Activated CD4-positive, alpha-beta memory T cell treated with anti-CD3 and anti-CD28 coated beads for 36 hours (primary cell): ENCODE results near the gene SPA17. TPM values are rescaled to one million over a fixed set of nuclear protein-coding genes. Genes with fewer than 3 reads are reported as not detected.

Source experiments
- CTCF ChIA-PET: fragments of 350-600 bp; sonication (Branson Sonifier 250); formaldehyde crosslinking; loops from one replicate; lab custom pipeline; 2021; ENCODE audit warnings: antibody characterized with exemption, inconsistent platforms; lab: Charles Lee
- POLR2A ChIA-PET: fragments of 350-600 bp; sonication (Branson Sonifier 250); formaldehyde crosslinking; loops from one replicate; lab custom pipeline; 2021; ENCODE audit warnings: antibody characterized with exemption; lab: Charles Lee
- DNase-seq: peaks from one replicate; pipeline ENCODE4 v3.0.0-alpha.2; 2020
- H3K27ac Mint-ChIP-seq: one replicate; pipeline ENCODE4 v1.8.0; 2021; ENCODE audit warnings: mixed read lengths
- H3K27me3 Mint-ChIP-seq: one replicate; pipeline ENCODE4 v1.8.0; 2021; ENCODE audit warnings: mixed read lengths
- H3K36me3 Mint-ChIP-seq: one replicate; pipeline ENCODE4 v1.8.0; 2021; ENCODE audit warnings: mixed read lengths
- H3K4me1 Mint-ChIP-seq: one replicate; pipeline ENCODE4 v1.8.0; 2021; ENCODE audit warnings: low read depth, mixed read lengths
- H3K4me3 Mint-ChIP-seq: one replicate; pipeline ENCODE4 v1.8.0; 2021; ENCODE audit warnings: mild to moderate bottlenecking, mixed read lengths
- H3K9me3 Mint-ChIP-seq: one replicate; pipeline ENCODE4 v1.8.0; 2021; ENCODE audit warnings: mixed read lengths
- intact Hi-C: fragments of 100-400 bp; cut with micrococcal nuclease; formaldehyde crosslinking; loops from one replicate; pipeline ENCODE4 v1.15.1; 2023
- total RNA-seq, 2 experiments: library from RNA; stranded (reverse); gene quantifications; one replicate each; pipeline ENCODE4 v1.2.3, GENCODE V29; 2021

SPA17 gene
- total RNA-seq, 2 experiments from 2014 or later: 5.0 to 6.7 TPM

DNA sequence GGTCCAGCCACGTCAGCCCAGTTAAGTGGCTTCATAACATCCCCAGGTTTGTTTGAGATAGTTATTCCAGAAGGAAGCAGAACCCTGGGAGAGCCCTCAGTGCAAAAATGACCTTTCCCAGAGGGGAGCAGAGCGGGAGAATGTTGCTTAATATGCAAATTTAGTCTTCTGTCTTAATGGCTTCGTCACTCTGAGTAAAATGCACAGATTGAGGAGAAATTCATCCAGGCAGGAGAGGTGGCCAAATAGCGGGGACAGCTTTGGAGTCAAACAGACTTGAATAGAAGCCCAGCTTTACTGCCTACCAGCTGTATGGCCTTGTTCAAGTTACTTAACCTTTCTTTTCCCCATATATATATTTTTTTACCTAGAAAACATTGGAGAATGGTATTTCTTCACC is 53.8 kb downstream of the SPA17 start:
- intact Hi-C loops: no loop called here
- CTCF ChIA-PET: interaction anchor here (1.0 kb wide), 1 partner anchor 36 kb away, joined by 4 read pairs; no protein-coding TSS in a partner anchor
- peaks cover 4% of the 10 kb centered on the region for H3K4me1 Mint-ChIP-seq

DNA sequence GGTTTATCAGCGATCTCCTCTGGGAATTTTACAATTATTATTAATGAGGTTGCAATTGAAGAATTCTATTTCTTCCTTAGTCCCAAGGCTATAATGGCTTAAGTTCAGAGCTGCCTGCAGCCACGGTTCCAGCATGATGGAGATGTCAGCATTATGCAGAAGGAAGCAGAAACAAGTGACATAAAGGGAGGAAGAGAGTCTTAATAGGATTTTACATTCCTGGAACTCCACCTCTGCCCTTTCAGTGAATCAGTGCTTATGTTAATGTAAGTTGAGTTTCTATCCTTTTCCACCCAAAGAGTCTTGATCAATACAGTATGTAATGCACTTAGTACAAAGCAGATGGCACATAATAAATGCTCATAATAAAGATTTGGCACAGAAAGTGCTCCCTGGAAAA is 54.4 kb downstream of the SPA17 start:
- POLR2A ChIA-PET: no interaction called here

More for the DNA sequence above, 53.8 kb downstream of the SPA17 start:
- no peaks in the 10 kb centered on the region for H3K36me3 Mint-ChIP-seq
- peaks cover 10% of the 10 kb centered on the region for H3K27me3 Mint-ChIP-seq
- POLR2A ChIA-PET: no interaction called here
- no peak overlapping the region for H3K27ac Mint-ChIP-seq
- no peak overlapping the region for H3K4me3 Mint-ChIP-seq
- H3K9me3 Mint-ChIP-seq: no peaks in the 10 kb centered on the region
- DNase-seq: no peak

DNA sequence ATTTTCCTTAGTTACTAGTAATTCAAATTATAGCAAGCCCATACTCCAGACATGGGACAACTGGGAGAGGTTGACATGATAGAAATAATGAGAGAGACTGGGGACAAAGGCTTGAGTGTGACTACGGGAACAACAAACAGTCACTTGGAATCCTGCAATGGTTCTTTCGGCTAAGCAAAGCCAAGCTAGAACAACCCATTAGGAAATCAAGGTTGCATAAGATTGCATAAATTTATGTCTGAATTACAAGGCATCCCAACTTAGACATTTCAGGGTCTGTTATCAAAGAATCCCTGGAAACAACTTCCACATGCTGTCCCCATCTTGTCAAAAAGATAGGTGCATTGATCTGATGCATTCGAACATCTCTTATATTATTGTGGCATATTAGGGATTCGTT is 55.9 kb downstream of the SPA17 start:
- H3K27me3 Mint-ChIP-seq: peaks cover 7% of the 10 kb centered on the region
- POLR2A ChIA-PET: no interaction called here
- H3K4me3 Mint-ChIP-seq: no peak overlapping the region
- no peak overlapping the region for H3K27ac Mint-ChIP-seq
- H3K4me1 Mint-ChIP-seq: no peaks in the 10 kb centered on the region
- H3K9me3 Mint-ChIP-seq: no peaks in the 10 kb centered on the region
- CTCF ChIA-PET: no interaction called here
- DNase-seq: no peak
- no peaks in the 10 kb centered on the region for H3K36me3 Mint-ChIP-seq
- intact Hi-C loops: no loop called here

More for the DNA sequence above, 54.4 kb downstream of the SPA17 start:
- H3K4me1 Mint-ChIP-seq: no peaks in the 10 kb centered on the region
- H3K27me3 Mint-ChIP-seq: peaks cover 7% of the 10 kb centered on the region
- no peak for DNase-seq
- no peaks in the 10 kb centered on the region for H3K9me3 Mint-ChIP-seq
- no peaks in the 10 kb centered on the region for H3K36me3 Mint-ChIP-seq
- intact Hi-C loops: no loop called here
- CTCF ChIA-PET: no interaction called here
- no peak overlapping the region for H3K4me3 Mint-ChIP-seq
- H3K27ac Mint-ChIP-seq: no peak overlapping the region

DNA sequence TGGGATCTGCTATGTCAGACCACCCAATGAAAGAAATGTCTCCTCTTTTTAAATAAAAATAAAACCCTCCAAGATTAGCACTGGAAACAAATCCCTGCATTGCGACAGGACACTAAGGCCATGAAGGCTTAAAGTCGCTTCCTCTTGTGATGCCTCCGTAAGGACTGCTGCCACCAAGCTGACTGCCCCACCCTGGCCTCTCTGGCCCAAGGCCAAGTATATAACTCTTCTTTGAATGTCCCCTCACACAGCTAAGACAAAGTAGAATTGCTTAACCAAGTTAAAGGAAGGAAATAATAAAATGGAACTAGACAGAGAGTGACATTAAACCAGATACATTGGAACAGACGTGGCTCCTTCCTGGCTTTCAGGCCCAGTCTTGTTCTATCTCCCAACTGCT is 58.5 kb downstream of the SPA17 start:
- ChIA-PET CTCF (interaction anchor here (0.7 to 1.5 kb wide), 3 partner anchors 14 to 314 kb away, joined by 3 to 5 read pairs (median 3); no protein-coding TSS in a partner anchor), POLR2A (no interaction called here)
- no peak overlapping the region for H3K4me3 Mint-ChIP-seq

DNA sequence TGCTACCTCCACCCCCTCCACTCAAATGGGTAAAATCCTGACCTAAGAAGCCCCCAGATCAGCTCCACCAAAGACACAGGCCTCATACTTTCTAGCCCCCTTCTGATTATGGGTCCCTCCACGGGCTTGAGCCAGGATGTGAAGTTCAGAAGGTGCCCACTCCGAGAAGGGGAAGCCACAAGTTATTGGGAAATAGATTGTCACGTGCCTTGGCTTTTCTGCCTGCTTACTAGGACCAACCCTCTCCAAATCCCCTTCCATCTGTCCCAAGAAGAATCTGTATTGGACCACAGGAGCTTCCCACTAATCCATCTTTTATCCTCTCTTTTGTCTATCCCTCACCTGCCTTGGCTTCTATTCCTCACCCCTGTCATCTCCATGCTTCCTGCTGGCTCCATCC is 63.0 kb downstream of the SPA17 start:
- no peak overlapping the region for H3K4me3 Mint-ChIP-seq
- no peaks in the 10 kb centered on the region for H3K9me3 Mint-ChIP-seq
- ChIA-PET POLR2A (interaction anchor here (0.9 kb wide), 1 partner anchor 64 kb away, joined by 4 read pairs; the partner anchor contains the start of gene MSANTD2), CTCF (interaction anchor here (1.3 kb wide), 1 partner anchor 9 kb away, joined by 4 read pairs; no protein-coding TSS in a partner anchor)
- no peaks in the 10 kb centered on the region for H3K36me3 Mint-ChIP-seq
- no peak for DNase-seq
- H3K27ac Mint-ChIP-seq: no peak overlapping the region
- intact Hi-C loops: no loop called here
- H3K4me1 Mint-ChIP-seq: peaks cover 10% of the 10 kb centered on the region
- peaks cover 3% of the 10 kb centered on the region for H3K27me3 Mint-ChIP-seq

More for the DNA sequence above, 58.5 kb downstream of the SPA17 start:
- no peaks in the 10 kb centered on the region for H3K27me3 Mint-ChIP-seq
- no peaks in the 10 kb centered on the region for H3K36me3 Mint-ChIP-seq
- intact Hi-C loops: no loop called here
- H3K9me3 Mint-ChIP-seq: no peaks in the 10 kb centered on the region
- no peak overlapping the region for H3K27ac Mint-ChIP-seq
- H3K4me1 Mint-ChIP-seq: no peaks in the 10 kb centered on the region
- no peak for DNase-seq

DNA sequence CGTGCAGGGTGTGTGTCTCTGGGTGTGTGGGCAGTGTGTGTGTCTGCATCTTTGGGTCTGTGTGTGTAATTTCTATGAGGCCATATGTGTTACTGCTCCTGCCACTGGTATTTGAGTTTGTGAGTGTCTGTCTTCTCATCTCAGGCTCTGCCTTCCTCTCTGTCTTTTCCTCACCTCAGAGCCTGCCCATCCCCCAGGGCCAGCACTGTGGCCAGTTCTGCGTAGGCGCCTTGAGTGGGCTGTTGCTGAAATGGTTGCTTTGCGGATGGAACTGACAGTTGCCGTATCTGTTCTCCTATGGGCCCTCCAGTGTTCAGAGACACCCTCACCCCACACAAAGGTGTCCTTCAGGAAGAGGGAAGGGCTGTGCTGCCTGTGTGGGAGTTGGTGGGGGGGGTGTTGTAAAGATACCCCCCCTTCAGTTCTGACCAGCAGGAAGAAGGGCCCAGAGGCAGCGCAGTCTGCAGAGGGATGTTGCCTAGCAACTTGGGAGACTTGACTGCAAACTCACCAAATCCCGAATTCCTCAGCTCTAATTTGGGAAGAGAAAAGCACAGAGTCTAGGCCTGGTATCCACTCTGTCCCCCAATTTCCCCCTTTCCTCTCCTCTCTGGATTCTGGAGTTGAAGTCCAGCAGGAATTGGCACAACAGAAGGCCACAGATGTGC is 64.1 kb downstream of the SPA17 start:
- Mint-ChIP-seq H3K27me3 (peaks cover 3% of the 10 kb centered on the region), H3K27ac (no peak overlapping the region), H3K4me3 (no peak overlapping the region), H3K9me3 (no peaks in the 10 kb centered on the region), H3K36me3 (no peaks in the 10 kb centered on the region), H3K4me1 (peaks cover 10% of the 10 kb centered on the region)
- ChIA-PET POLR2A (interaction anchor here (0.9 kb wide), 1 partner anchor 63 kb away, joined by 4 read pairs; the partner anchor contains the start of gene MSANTD2), CTCF (interaction anchor here (1.2 kb wide), 1 partner anchor 11 kb away, joined by 3 read pairs; no protein-coding TSS in a partner anchor)
- DNase-seq: no peak
- intact Hi-C loops: no loop called here

DNA sequence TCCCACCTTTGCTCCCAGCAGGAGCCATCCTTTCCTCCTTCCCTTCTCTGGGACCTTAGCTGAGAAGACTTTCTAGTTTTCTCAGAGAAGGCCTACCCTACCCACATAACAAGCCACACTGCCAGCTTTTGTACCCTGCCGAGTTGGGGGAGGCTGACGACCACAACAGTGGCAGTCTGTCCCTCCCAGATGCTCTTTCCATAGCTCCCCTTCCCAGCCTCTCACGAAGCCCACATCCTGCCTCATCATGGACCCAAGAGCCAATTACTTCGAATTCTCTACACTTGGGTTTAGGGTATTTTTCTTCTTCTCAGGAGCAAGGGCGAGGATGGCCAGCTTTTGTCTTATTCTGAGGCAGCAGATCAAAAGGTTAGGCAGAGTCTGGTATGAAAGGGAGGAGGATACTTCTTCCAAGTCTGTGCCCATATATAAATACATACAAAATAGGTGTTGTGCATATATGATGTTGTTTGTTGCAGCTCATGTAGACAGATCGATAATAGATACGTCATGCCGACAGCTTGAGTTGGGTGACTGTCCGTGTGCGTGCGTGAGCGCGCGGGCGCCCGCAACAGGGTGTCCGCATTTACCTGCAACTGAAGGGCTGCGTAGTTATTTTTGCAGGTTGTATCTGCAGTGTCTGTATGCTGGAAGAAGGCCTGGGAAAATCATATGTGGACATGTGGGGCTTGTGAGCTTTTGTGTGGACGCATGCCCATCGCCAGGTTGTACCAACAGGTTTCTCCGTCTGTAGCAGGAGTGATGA is 65.2 kb downstream of the SPA17 start:
- Mint-ChIP-seq H3K27ac (no peak overlapping the region), H3K9me3 (no peaks in the 10 kb centered on the region), H3K4me1 (peaks cover 10% of the 10 kb centered on the region), H3K27me3 (peaks cover 3% of the 10 kb centered on the region), H3K36me3 (no peaks in the 10 kb centered on the region), H3K4me3 (peak overlapping the region; percentile 79)
- DNase-seq: no peak
- intact Hi-C loops: no loop called here
- POLR2A ChIA-PET: interaction anchor here (1.6 kb wide), 1 partner anchor 67 kb away, joined by 3 read pairs; no protein-coding TSS in a partner anchor
- CTCF ChIA-PET: interaction anchor here (0.6 to 2.0 kb wide), 4 partner anchors 10 to 137 kb away, joined by 3 to 5 read pairs (median 4); no protein-coding TSS in a partner anchor

DNA sequence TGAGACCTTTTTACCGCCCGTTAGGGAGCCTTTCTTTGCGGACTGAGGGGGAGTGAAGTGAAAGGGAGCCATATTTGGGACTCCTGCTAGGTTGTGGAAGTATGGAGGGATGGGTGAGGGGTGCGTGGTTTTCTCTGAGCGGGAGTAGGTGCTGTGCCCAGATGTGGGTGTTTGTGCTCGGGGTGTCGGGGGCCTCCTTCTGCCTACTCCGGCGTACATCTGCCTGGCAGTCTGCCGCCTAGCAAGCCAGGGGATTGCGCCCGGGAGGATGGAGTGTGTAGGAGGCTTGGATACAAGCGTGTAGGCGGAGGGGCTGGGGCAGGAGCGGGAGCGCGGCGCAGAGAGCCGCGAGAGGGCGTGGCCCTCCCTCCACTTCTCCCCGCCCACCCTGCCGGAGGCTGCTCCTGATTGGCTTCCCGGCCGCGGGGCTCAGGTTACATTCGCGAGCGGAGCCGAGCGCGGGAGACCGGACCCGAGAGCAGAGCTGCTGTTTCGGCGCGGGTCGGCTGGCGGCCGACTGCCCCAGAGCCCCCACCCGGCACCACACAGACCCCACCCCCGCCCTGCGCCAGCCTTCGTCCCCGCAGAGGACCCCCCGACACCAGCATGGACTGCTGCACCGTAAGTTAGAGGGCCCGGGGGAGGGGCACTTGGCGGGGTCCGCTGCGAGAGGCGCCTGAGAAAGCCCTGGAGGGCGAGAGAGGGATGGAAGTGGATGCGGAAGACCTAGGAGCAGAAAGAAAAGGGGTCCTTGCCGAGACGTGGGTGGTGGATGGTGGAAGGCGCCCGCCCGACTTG is 66.0 kb downstream of the SPA17 start, which contains the start of gene NRGN:
Gene NRGN (plus strand): TSS at position 464 of the 798 bp plus-strand sequence. CDS start 143 bp downstream, at position 607.
- H3K27ac Mint-ChIP-seq: no peak within 1 kb of the TSS
- peaks cover 10% of the 10 kb centered on the region for H3K4me1 Mint-ChIP-seq
- intact Hi-C loops: loop anchor here (1.0 kb wide), 4 partner anchors 24 to 70 kb away; partner anchors contain the start of genes MSANTD2, SIAE and SPA17
- H3K4me3 Mint-ChIP-seq: peak within 1 kb of the TSS; percentile 79
- H3K9me3 Mint-ChIP-seq: no peaks in the 10 kb centered on the region
- peaks cover 3% of the 10 kb centered on the region for H3K27me3 Mint-ChIP-seq
- POLR2A ChIA-PET: interaction anchor here (1.6 kb wide), 1 partner anchor 67 kb away, joined by 3 read pairs; no protein-coding TSS in a partner anchor
- no peaks in the 10 kb centered on the region for H3K36me3 Mint-ChIP-seq
- CTCF ChIA-PET: interaction anchor here (1.3 to 2.0 kb wide), 5 partner anchors 16 to 137 kb away, joined by 3 to 7 read pairs (median 4); partner anchors contain the start of gene TBRG1
- DNase-seq: peak; percentile 91

DNA sequence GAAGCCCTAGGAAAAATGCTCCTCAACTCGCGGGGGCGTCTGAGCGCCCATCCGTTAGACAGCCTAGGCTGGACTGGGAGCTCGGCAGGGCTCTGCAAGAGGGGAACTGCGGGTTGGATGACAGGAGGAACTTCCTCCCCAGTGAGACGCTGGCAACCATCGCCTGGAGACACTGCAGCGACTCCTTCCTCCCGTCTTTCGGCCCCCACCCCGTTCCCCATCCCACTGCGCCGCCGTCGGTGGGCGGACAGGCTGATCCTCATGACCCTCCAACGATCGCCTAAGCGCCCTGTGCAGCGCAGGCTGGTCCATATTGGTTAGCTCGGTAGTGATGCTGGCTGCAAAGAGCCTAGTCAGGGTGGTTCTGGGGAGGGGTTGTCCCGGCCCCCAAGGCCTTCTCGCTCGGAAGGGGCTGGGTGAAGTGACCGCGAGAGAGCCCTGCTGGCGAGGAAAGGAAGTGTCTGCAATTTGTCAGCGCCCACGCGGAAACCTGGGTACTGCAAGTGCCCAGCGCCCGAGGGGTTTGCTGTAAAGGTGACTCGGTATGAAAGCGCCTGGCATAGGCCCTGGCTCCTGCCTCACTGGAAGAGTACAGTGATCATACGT is 66.7 kb downstream of the SPA17 start:
- peaks cover 13% of the 10 kb centered on the region for H3K4me1 Mint-ChIP-seq
- H3K27ac Mint-ChIP-seq: no peak overlapping the region
- H3K36me3 Mint-ChIP-seq: peaks cover 1% of the 10 kb centered on the region
- no peaks in the 10 kb centered on the region for H3K9me3 Mint-ChIP-seq
- peak; percentile 82 for DNase-seq
- intact Hi-C loops: loop anchor here (1.0 kb wide), 4 partner anchors 23 to 71 kb away; partner anchors contain the start of genes MSANTD2, SIAE and SPA17
- CTCF ChIA-PET: interaction anchor here (0.6 to 2.0 kb wide), 8 partner anchors 15 to 136 kb away, joined by 3 to 7 read pairs (median 4); partner anchors contain the start of gene TBRG1
- H3K27me3 Mint-ChIP-seq: peaks cover 3% of the 10 kb centered on the region
- peak overlapping the region; percentile 79 for H3K4me3 Mint-ChIP-seq
- POLR2A ChIA-PET: interaction anchor here (1.6 kb wide), 1 partner anchor 66 kb away, joined by 3 read pairs; no protein-coding TSS in a partner anchor

DNA sequence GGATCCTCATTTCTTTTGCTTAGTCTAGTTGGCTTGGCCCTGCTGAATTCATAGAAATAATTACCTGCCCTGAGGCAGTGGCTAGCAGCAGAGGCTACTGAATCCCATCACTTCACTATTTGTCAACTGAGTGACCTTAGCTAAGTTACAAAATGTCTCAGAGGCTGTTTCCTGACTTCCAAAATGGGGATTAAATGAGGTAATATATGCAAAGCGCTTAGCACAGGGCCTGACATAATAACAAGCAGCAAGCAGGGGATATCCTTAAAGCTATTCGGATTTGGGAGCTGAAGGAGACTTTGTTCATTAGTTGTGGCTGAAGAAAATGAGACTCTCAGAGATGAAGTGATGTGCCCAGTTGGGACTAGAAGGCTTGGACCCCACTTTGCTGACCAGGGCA is 68.9 kb downstream of the SPA17 start:
- Mint-ChIP-seq H3K4me3 (no peak overlapping the region), H3K4me1 (peaks cover 16% of the 10 kb centered on the region), H3K27me3 (peaks cover 3% of the 10 kb centered on the region), H3K9me3 (no peaks in the 10 kb centered on the region), H3K36me3 (peaks cover 1% of the 10 kb centered on the region), H3K27ac (no peak overlapping the region)
- POLR2A ChIA-PET: no interaction called here
- DNase-seq: no peak
- CTCF ChIA-PET: interaction anchor here (0.6 to 8.3 kb wide), 3 partner anchors 19 to 113 kb away, joined by 3 to 107 read pairs (median 3); partner anchors contain the start of gene ESAM
- intact Hi-C loops: no loop called here
